IPS-18c (cell line): ENCODE measurements around the gene IL6ST.
"Not testable (repeated sequence)": the region's sequence is repeated elsewhere in the genome, so short reads cannot be mapped to it uniquely, and the experiment has no call there.

ENCODE experiments used
- H3K4me3 ChIP-seq: 2 replicates; pipeline ENCODE4 v1.7.0; 2013; ENCODE audit warnings: low read depth, mild to moderate bottlenecking, low read length, moderate library complexity; ENCODE audit not compliant: insufficient read depth
- H3K9me3 ChIP-seq: one replicate; pipeline ENCODE4 v1.6.1; 2013; ENCODE audit warnings: mild to moderate bottlenecking, low read length, moderate library complexity; ENCODE audit not compliant: control insufficient read depth, insufficient read depth

IL6ST gene

DNA sequence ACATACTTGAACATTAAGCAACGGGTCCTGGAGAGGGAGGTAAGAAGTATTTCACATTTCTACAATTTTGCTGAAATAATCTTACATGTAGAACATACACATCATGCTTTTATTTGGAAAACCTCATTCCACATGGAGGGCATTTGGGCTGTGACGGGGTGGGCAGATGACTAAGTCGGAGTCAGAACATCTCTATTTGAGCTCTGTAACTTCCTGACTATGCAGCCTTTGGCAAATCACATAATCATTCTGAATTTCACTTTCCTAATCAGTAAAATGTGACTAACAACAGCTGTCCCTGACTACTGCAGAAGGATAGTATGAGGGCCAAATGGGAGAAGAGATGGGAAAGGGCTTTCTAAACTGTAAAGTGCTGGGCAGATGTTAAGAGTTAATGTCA is 17.1 kb upstream of the IL6ST start:
- H3K4me3 ChIP-seq = no peak overlapping the region
- H3K9me3 ChIP-seq = peaks cover 5% of the 10 kb centered on the region

DNA sequence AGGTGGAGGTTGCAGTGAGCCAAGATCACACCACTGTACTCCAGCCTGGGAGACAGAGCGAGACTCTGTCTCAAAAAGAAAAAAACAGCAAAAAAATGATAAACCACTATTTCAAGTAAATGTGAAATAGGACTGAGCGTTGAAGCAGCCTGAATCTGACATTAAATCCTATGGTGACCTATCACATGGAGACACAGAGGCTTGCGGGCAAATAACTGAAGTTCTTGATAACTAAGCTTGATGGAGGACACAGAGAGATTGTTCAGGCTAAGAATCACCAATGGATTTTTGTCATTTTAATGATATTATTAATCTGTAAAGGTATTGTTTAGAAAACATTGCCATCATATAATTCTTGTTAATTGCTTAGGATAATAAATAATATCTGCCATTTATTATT is 15.7 kb upstream of the IL6ST start:
- Histone ChIP-seq H3K9me3 (peaks cover 2% of the 10 kb centered on the region), H3K4me3 (no peak overlapping the region)

DNA sequence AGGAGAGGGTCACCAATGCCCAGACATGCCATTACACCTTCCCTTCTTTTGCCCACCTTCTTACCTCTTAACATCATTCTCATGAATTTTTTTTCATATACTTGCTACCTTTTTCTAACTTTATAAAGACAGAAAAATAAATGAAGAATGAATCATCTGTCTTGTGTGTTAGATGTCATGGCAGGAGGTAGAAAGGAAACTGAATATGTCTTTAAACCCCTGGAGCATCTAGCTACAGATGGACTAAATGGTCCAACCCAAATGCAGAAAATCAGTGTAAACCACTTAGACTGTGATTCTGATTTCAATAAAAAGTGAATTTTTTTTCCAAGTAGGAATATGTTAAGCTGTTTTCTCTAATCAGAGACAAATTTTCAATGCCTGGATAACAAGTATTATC is 11.8 kb upstream of the IL6ST start:
- H3K4me3 ChIP-seq = no peak overlapping the region

DNA sequence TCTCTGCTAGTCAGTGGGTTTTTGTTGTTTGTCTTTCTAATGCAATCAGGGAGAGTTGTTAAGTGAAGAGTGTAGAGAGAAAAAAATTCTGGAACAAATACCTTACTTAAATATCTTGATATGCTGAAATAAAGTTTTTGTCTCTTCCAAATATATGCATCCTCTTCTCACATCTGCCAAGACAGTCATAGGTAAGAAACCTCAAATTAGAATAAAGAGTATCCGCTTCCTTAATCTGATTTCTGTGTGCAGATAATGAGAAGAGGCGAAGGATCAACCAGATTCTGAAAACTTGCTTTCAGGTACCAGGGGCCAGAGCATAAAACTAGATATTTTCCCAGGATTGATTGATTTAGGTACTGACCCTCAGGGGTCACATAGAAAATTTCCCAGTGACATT is 11.3 kb upstream of the IL6ST start:
- H3K9me3 ChIP-seq = no peaks in the 10 kb centered on the region
- H3K4me3 ChIP-seq = no peak overlapping the region

More for the DNA sequence above, 11.8 kb upstream of the IL6ST start:
- H3K9me3 ChIP-seq = no peaks in the 10 kb centered on the region

DNA sequence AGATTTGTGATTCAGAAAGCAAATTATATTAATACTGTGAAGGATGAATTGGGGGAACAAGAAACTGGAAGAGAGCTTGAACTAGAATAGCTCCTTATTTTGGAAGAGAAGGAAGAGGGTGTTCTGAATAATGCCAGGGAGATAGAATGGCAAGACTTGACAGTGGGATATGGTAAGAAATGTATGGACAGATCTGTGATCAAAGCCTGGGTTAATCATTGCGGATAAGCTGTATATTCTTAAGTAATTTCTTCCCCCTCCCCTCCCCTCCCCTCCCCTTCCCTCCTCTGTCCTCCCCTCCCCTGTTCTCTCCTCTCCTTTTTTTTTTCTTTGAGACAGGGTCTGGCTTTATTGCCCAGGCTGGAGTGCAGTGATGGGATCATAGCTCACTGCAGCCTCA is 10.1 kb upstream of the IL6ST start:
- H3K4me3 ChIP-seq = no peak overlapping the region
- no peaks in the 10 kb centered on the region for H3K9me3 ChIP-seq

DNA sequence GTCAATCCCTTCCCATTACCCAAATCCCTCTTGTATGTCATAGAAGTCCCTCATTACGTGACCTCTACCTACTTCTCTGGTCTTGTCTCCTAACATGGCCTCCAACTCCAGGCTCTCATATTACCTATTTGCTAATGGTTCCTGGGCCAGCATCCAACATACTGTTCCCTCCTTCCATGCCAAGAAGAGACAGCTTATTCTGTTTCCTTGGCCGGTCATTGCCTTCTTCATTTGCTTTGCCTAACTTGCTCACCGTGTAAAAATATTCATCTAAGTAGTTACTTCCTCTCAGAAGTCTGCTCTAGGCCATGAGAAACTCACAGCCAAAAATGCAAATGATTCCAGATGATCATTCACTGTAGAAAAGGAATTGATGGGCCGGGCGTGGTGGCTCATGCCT is 8.9 kb upstream of the IL6ST start:
- H3K9me3 ChIP-seq = no peaks in the 10 kb centered on the region
- no peak overlapping the region for H3K4me3 ChIP-seq

DNA sequence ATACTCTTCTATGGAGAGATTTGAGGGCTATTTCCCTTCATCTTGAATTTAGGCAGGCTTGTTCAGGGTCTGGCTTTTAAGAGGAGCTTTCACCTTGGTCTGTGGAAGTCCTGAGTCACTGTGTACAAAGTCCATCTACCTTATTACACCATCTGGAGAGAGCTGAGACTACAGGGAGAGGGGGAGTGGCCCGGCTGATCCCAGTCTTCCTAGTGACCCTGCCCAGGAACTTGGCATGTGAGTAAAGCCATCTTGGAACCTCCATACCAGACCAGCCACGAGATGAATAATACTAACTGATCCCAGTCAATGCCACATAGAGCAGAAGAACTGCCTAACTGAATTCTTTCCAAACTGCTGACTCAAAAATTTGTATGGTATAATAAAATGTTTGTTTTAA is 8.4 kb upstream of the IL6ST start:
- H3K4me3 ChIP-seq = no peak overlapping the region
- no peaks in the 10 kb centered on the region for H3K9me3 ChIP-seq

DNA sequence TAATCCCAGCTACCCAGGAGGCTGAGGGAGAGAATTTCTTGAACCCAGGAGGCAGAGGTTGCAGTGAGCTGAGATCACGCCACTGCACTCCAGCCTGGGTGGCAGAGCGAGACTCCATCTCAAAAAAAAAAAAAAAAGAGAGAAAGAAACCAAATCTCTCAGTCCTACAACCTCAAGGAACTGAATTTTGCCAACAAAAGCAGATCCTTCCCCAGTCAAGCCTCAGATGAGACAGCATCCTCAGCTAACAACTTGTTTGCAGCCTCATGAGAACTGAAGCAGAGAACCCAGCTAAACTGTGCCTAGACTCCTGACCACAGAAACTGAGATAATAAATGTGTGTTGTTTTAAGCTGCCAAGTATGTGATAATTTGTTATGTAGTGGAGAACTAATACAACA is 7.5 kb upstream of the IL6ST start:
- Histone ChIP-seq H3K9me3 (no peaks in the 10 kb centered on the region), H3K4me3 (no peak overlapping the region)

DNA sequence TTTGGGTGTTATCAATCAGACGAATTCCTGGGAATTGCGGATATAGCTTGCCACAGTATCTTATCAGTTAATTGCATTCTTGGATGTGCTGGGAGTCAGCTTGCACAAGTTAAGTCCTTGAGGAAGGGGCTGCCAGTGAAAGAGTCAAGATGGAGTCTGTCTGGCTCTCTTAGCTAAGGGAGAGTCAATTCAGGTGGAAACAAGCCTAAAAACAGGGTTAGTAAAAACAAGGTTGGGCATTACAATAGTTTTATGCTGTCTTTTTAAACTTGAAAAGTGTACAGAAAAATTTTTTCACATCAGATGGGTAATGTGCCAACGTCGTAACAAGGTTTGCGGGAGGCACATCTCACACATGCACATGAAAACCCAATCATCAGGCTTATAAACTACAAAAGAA is 5.5 kb upstream of the IL6ST start:
- not testable (repeated sequence) for H3K9me3 ChIP-seq, H3K4me3 ChIP-seq

DNA sequence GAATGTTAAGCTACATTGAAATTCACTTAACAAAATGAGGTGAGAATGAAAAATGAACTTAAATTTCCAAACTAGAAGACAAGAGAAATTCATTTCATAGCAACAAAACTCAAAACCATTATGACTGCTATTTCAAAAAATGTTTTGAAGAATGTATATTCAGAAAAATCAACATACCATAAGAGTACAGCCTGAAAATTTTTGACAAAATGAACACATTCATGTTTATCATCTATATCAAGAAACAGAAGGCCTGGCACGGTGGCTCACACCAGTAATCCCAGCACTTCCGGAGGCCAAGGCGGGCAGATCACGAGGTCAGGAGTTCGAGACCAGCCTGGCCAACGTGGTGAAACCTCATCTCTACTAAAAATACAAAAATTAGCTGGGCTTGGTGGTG is 4.2 kb upstream of the IL6ST start:
- H3K9me3 ChIP-seq = no peaks in the 10 kb centered on the region
- H3K4me3 ChIP-seq = no peak overlapping the region

DNA sequence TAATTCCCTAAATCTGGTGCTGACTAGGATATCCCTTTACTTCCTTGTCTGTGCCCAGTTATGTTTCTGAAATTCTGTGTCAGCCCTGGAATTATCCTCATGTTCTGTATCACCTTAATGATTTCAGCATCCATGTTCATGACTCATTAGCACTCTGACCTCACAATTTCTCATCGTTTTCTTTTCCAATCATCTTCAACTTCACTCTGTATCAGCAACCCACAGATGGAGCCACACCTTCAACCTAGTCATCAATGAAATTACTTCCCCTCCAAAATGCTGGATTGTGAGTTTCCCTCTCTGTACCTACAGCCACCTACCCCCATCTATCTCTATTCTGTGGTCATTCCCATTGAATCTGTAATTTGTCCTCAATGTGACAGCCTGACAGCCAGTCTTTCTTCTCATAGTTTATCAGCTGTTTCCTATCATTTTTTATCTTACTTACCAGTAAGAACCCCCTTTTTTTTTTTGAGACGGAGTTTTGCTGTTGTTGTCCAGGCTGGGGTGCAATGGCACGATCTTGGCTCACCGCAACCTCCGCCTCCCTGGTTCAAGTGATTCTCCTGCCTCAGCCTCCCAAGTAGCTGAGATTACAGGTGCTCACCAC is 3.1 kb upstream of the IL6ST start:
- Histone ChIP-seq H3K4me3 (no peak overlapping the region), H3K9me3 (no peaks in the 10 kb centered on the region)

DNA sequence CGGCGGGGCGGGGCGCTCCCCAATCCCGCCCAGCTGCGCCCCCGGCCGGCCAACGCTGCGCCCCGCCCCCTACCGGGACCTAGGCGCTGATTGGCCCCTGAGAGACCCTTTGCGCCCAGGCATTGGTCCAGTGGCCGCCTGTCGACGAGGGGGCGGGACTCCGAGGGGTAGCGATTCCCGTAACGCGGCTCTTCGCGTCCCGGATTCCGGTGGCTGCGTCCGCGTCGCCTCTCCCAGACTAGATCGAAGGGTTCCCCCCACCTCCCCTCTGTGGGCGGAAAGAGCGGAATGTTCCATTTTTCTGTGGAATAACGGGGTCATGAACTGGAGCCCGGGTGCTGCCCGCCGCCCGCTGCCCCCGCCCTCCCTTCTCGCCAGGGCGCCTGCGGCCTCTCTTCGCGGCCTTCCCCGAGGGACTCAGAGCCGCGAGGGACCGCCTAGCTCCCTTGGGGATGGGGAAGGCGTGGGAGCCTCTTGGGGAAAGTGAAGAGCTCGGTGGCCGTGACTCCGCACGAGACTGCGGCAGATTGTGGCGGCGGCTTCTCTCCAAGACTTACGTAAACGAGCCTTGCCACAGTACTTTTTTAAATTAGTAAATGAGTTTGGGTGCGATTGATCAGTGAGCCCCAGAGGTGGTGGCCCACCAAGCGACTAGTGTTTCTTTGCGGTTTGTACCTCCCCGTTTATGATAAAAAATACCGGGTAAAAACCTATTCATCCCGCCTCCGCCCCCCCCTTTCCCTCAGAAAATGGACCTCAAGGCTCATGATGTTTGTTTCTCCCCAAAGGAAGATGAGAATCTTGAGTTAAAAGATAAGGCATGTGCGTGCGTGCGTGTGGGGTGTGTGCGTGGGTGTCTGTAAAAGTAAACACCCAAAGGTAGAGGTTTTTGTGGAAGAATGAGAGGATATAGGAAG is 493 bp upstream of the IL6ST start:
- no peaks in the 10 kb centered on the region for H3K9me3 ChIP-seq
- H3K4me3 ChIP-seq = peak overlapping the region; percentile 93

DNA sequence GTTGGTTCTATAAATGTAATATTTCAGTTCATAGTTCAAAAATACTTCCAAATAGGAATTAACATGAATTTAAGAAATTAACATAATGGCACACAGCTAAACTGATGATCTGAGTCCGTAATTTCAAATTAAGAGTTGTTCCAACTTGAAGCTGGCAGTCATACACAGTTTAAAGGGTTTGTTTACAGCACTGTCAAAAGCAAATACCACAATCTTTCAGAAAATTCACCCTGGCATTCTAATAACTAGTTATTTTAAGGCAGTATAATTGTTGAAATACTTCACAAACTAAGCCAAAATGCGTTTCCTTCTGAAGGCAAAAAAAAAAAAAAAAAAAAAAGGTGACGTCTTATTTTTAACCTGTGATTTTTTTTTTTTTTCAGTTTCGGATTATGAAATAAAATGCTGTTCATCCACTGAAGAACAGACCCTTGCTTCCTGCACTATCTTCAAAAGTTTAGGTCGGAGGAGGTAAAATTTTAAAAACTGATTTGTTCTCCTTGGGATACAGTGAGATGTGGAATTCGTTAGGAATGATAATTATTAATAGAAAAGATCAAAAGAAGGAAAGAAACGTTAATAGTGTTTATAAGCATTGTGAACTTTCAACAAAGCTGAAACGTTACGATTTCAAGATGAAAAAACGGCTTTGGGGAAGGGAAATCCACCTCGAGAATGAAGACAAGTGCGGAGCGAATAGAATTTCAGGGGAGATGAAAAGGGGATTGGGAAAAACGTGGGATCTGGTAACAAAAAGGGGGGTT is 850 bp downstream of the IL6ST start:
- H3K9me3 ChIP-seq = no peaks in the 10 kb centered on the region
- peak overlapping the region; percentile 93 for H3K4me3 ChIP-seq

DNA sequence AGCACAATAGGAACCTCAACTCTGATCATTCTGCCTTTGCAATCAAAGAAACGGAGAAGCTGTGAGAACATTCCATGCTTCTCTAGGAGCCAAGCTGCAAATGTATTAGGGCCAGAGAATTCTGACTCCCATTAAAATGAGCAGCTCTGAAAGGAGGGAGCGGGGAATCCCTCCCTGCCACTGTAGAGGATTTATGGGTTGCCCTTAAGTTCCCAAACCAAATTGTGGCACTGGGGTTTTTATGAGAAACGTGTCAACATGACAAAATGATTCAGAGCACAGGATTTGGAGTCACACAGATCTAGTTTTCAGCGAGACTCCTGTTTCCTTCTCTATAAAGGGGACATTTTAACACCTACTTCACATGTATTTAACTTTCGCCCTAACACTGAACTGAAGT is 1.8 kb downstream of the IL6ST start:
- H3K9me3 ChIP-seq = no peaks in the 10 kb centered on the region
- no peak overlapping the region for H3K4me3 ChIP-seq

DNA sequence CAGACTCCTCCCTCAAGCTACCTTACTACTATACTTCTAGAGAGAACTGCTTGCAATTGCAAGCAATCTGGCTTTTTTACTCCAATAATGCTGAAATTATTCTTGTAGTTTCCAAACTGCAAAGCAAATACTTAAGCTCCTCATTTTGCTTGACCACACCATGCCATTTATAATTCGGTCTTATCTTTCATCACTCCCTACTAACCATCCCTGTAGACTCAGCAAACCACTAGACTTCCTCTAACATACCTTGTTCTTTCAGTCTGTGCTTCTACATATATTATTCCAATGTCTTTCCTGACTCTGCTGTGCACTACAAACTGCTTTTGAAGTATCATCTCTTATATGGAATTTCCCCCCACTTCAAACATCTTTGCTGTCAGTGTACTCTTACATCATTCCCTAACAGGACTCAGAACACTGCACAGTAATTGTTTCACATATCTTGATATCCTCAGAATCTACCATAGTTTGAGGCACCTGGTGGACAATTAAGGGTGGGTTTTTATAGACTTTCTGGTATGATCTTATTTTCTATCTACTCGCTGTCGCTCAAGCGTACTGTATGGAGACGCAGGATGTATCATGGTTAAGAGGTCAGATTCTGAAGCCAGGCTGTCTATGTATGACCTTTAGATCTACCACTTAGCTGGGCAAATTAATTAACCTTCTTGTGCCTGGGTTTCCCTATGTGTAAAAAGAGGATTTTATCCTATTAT is 2.8 kb downstream of the IL6ST start:
- no peak overlapping the region for H3K4me3 ChIP-seq
- H3K9me3 ChIP-seq = no peaks in the 10 kb centered on the region

DNA sequence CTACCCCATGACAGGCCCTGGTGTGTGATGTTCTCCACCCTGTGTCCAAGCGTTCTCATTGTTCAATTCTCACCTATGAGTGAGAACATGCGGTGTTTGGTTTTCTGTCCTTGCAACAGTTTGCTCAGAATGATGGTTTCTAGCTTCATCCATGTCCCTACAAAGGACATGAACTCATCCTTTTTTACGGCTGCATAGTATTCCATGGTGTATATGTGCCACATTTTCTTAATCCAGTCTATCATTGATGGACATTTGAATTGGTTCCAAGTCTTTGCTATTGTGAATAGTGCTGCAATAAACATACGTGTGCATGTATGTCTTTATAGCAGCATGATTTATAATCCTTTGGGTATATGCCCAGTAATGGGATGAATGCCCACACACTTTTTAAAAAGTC is 3.9 kb downstream of the IL6ST start:
- H3K9me3 ChIP-seq, H3K4me3 ChIP-seq: not testable (repeated sequence)

DNA sequence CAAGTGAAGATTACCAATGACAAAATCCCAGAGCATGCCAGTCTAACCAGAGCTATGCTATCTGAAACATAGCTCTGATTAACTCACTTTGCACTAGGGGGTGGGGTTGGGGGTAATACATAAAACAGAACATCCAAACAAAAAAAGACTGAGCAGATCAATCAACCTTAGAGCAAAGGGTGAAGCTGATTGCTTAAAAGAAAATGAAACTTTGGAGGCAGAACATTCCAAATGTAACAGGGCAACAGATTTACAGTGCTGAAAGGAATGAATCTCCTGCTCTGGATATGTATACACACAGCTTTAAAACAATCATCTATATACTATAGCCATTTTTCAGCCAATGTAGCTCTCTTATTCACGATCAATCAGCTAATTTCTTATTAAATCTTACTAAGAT is 4.9 kb downstream of the IL6ST start:
- Histone ChIP-seq H3K4me3 (no peak overlapping the region), H3K9me3 (no peaks in the 10 kb centered on the region)
